CD4-positive, alpha-beta memory T cell (primary cell): ENCODE measurements around the gene FAM174C. TPM values are rescaled to one million over a fixed set of nuclear protein-coding genes. Genes with fewer than 3 reads are reported as not detected.

Source experiments
- CTCF ChIA-PET: fragments of 350-600 bp; sonication (Branson Sonifier 250); formaldehyde crosslinking; loops from one replicate; lab custom pipeline; 2021; ENCODE audit warnings: inconsistent platforms; ENCODE audit not compliant: partially characterized antibody; lab: Charles Lee
- POLR2A ChIA-PET: fragments of 350-600 bp; sonication (Branson Sonifier 250); formaldehyde crosslinking; loops from one replicate; lab custom pipeline; 2021; ENCODE audit not compliant: partially characterized antibody; lab: Charles Lee
- DNase-seq, 5 donors: peaks; one replicate each; pipeline versions ENCODE4 v3.0.0 to v3.0.0-alpha.2; 2020 to 2022; ENCODE audit warnings: mixed read lengths in 1 of 5
- H3K27ac ChIP-seq: one replicate; pipeline ENCODE4 v1.7.0; 2013; ENCODE audit warnings: low read depth, low read length
- H3K27me3 ChIP-seq: 2 replicates; pipeline ENCODE4 v1.7.0; 2013; ENCODE audit warnings: mild to moderate bottlenecking, low read length, moderate library complexity; ENCODE audit not compliant: insufficient read depth
- H3K36me3 ChIP-seq: 2 replicates; pipeline ENCODE4 v1.7.0; 2013; ENCODE audit warnings: mild to moderate bottlenecking, low read length, moderate library complexity; ENCODE audit not compliant: insufficient read depth
- H3K4me1 ChIP-seq: 2 replicates; pipeline ENCODE4 v1.7.0; 2013; ENCODE audit warnings: mild to moderate bottlenecking, low read length, moderate library complexity; ENCODE audit not compliant: insufficient read depth
- H3K4me3 ChIP-seq, 2 donors: one replicate each; pipeline ENCODE4 v1.7.0; 2013; ENCODE audit warnings: low read length in 2 of 2, mild to moderate bottlenecking in 1 of 2
- H3K9me3 ChIP-seq, 2 donors: one replicate each; pipeline ENCODE4 v1.7.0; 2013; ENCODE audit warnings: low read length in 2 of 2, control low read depth in 1 of 2; ENCODE audit not compliant: control insufficient read depth in 1 of 2
- H3K27ac Mint-ChIP-seq, 7 donors: one replicate each; pipeline ENCODE4 v1.8.0; 2020 to 2021; ENCODE audit warnings: mixed read lengths in 7 of 7, mild to moderate bottlenecking in 6 of 7, inconsistent platforms in 3 of 7, moderate library complexity in 3 of 7
- H3K27me3 Mint-ChIP-seq, 2 donors: one replicate each; pipeline ENCODE4 v1.8.0; 2020 to 2021; ENCODE audit warnings: mixed read lengths in 2 of 2
- H3K36me3 Mint-ChIP-seq, 2 donors: one replicate each; pipeline ENCODE4 v1.8.0; 2020 to 2021; ENCODE audit warnings: mixed read lengths in 2 of 2, inconsistent platforms in 1 of 2, mild to moderate bottlenecking in 1 of 2
- H3K4me1 Mint-ChIP-seq, 4 donors: one replicate each; pipeline ENCODE4 v1.8.0; 2020 to 2021; ENCODE audit warnings: mixed read lengths in 4 of 4, mild to moderate bottlenecking in 1 of 4
- H3K4me3 Mint-ChIP-seq, 8 donors: one replicate each; pipeline ENCODE4 v1.8.0; 2020 to 2021; ENCODE audit warnings: mixed read lengths in 8 of 8, mild to moderate bottlenecking in 7 of 8, moderate library complexity in 6 of 8, inconsistent platforms in 3 of 8
- H3K9me3 Mint-ChIP-seq, 8 donors: one replicate each; pipeline ENCODE4 v1.8.0; 2020 to 2021; ENCODE audit warnings: mixed read lengths in 8 of 8, mild to moderate bottlenecking in 5 of 8, inconsistent platforms in 3 of 8, moderate library complexity in 1 of 8
- intact Hi-C: fragments of 100-400 bp; cut with micrococcal nuclease; formaldehyde crosslinking; loops from one replicate; pipeline ENCODE4 v1.15.1; 2023
- polyA plus RNA-seq, 2 donors: library from polyadenylated mRNA; unstranded; fragments of 300-500 nt; fragmentation: Illumina TruSeq; gene quantifications; one replicate each; pipeline ENCODE4 v1.2.3, GENCODE V29; 2021
- total RNA-seq, 2 experiments: library from RNA; stranded (reverse); gene quantifications; one replicate each; pipeline ENCODE4 v1.2.3, GENCODE V29; 2021

Gene FAM174C
- total and polyA plus RNA-seq, 4 experiments from 2014 or later: 50.5 to 114 (median 55.7) TPM

- no peaks in the 10 kb centered on the region for H3K36me3 ChIP-seq
- peaks cover 0 to 3% (median 0%) of the 10 kb centered on the region in 8 donors for H3K9me3 Mint-ChIP-seq
- peaks cover 6 to 19% (median 11%) of the 10 kb centered on the region in 4 donors for H3K4me1 Mint-ChIP-seq
- no peak for DNase-seq
- ChIA-PET CTCF (no interaction called here), POLR2A (no interaction called here)
- no peak overlapping the region for H3K27ac Mint-ChIP-seq
- H3K36me3 Mint-ChIP-seq: no peaks in the 10 kb centered on the region
- peaks cover 12% of the 10 kb centered on the region for H3K4me1 ChIP-seq
- H3K27me3 ChIP-seq: no peaks in the 10 kb centered on the region
- H3K4me3 ChIP-seq: no peak overlapping the region
- peaks cover 6 to 7% of the 10 kb centered on the region in 2 donors for H3K27me3 Mint-ChIP-seq
- intact Hi-C loops: no loop called here
- no peak overlapping the region for H3K4me3 Mint-ChIP-seq
- H3K9me3 ChIP-seq: no peaks in the 10 kb centered on the region
- H3K27ac ChIP-seq: no peak overlapping the region
These were observed 40.4 kb upstream of the FAM174C start for GRCh38 chr19:1234955-1235380.

GRCh38 chr19:1235625-1236538 is 39.4 kb upstream of the FAM174C start:
- Histone ChIP-seq H3K4me1 (peaks cover 17% of the 10 kb centered on the region), H3K36me3 (no peaks in the 10 kb centered on the region), H3K9me3 (no peaks in the 10 kb centered on the region), H3K27ac (no peak overlapping the region), H3K4me3 (no peak overlapping the region), H3K27me3 (no peaks in the 10 kb centered on the region)
- H3K36me3 Mint-ChIP-seq: no peaks in the 10 kb centered on the region
- ChIA-PET POLR2A (interaction anchor here (1.2 kb wide), 1 partner anchor 33 kb away, joined by 5 read pairs; the partner anchor contains the start of gene CIRBP), CTCF (interaction anchor here (0.6 kb wide), 1 partner anchor 41 kb away, joined by 3 read pairs; no protein-coding TSS in a partner anchor)
- intact Hi-C loops: no loop called here
- DNase-seq: no peak
- H3K27ac Mint-ChIP-seq: no peak overlapping the region
- peaks cover 6 to 7% of the 10 kb centered on the region in 2 donors for H3K27me3 Mint-ChIP-seq
- no peak overlapping the region for H3K4me3 Mint-ChIP-seq
- peaks cover 0 to 3% (median 0%) of the 10 kb centered on the region in 8 donors for H3K9me3 Mint-ChIP-seq
- peaks cover 6 to 21% (median 14%) of the 10 kb centered on the region in 4 donors for H3K4me1 Mint-ChIP-seq

DNA sequence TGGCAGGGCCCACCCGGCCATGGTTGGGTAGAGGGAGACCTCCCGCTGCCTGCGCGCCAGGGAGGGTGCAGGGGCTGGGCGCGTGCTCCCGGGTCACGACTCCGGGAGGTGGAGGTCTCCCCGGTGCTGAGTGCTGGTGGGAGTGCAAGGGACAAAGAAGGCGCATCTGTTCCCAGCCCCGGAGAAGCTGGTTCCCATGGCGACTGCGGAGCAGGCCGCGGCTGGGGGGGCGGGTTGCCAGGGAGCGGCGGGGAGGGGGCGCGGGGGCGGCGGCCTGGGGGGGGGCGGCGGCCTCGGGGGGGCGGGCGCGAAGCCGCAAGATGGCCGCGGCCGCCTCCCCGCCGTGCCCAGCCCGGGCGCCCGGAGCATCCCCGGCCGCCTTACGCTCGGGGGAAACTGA is 38.8 kb upstream of the FAM174C start:
- peaks cover 9 to 28% (median 19%) of the 10 kb centered on the region in 4 donors for H3K4me1 Mint-ChIP-seq
- CTCF ChIA-PET: no interaction called here
- Histone ChIP-seq H3K4me3 (no peak overlapping the region), H3K4me1 (peaks cover 23% of the 10 kb centered on the region), H3K9me3 (no peaks in the 10 kb centered on the region), H3K36me3 (no peaks in the 10 kb centered on the region), H3K27ac (no peak overlapping the region), H3K27me3 (no peaks in the 10 kb centered on the region)
- POLR2A ChIA-PET: interaction anchor here (1.2 kb wide), 1 partner anchor 33 kb away, joined by 5 read pairs; the partner anchor contains the start of gene CIRBP
- no peak overlapping the region for H3K4me3 Mint-ChIP-seq
- H3K27me3 Mint-ChIP-seq: peaks cover 6 to 10% of the 10 kb centered on the region in 2 donors
- intact Hi-C loops: no loop called here
- peaks cover 0 to 3% (median 0%) of the 10 kb centered on the region in 8 donors for H3K9me3 Mint-ChIP-seq
- DNase-seq: no peak
- no peak overlapping the region for H3K27ac Mint-ChIP-seq
- H3K36me3 Mint-ChIP-seq: peaks cover 0 to 2% of the 10 kb centered on the region in 2 donors

- Mint-ChIP-seq H3K9me3 (peaks cover 0 to 3% (median 0%) of the 10 kb centered on the region in 8 donors), H3K27me3 (peaks cover 6 to 10% of the 10 kb centered on the region in 2 donors), H3K27ac (no peak overlapping the region), H3K4me3 (peak overlapping the region in 3 of 8 donors; percentile 41 to 45 (median 42)), H3K36me3 (peaks cover 0 to 2% of the 10 kb centered on the region in 2 donors), H3K4me1 (peaks cover 10 to 33% (median 21%) of the 10 kb centered on the region in 4 donors)
- no peak for DNase-seq
- Histone ChIP-seq H3K9me3 (no peaks in the 10 kb centered on the region), H3K27ac (no peak overlapping the region), H3K27me3 (no peaks in the 10 kb centered on the region), H3K36me3 (no peaks in the 10 kb centered on the region), H3K4me1 (peaks cover 26% of the 10 kb centered on the region), H3K4me3 (no peak overlapping the region)
- intact Hi-C loops: no loop called here
- CTCF ChIA-PET: no interaction called here
- POLR2A ChIA-PET: interaction anchor here (1.2 kb wide), 1 partner anchor 32 kb away, joined by 5 read pairs; the partner anchor contains the start of gene CIRBP
These were observed 38.2 kb upstream of the FAM174C start for GRCh38 chr19:1237027-1237659.

- H3K36me3 Mint-ChIP-seq: peaks cover 0 to 2% of the 10 kb centered on the region in 2 donors
- Histone ChIP-seq H3K4me1 (peaks cover 31% of the 10 kb centered on the region), H3K4me3 (no peak within 1 kb of the TSS), H3K9me3 (no peaks in the 10 kb centered on the region), H3K36me3 (no peaks in the 10 kb centered on the region), H3K27ac (no peak within 1 kb of the TSS), H3K27me3 (no peaks in the 10 kb centered on the region)
- H3K9me3 Mint-ChIP-seq: peaks cover 0 to 3% (median 0%) of the 10 kb centered on the region in 8 donors
- no peak for DNase-seq
- intact Hi-C loops: no loop called here
- H3K27ac Mint-ChIP-seq: peak within 1 kb of the TSS; percentile 75 to 95 (median 88)
- H3K4me3 Mint-ChIP-seq: peak within 1 kb of the TSS; percentile 55 to 88 (median 80)
- CTCF ChIA-PET: interaction anchor here (1.7 kb wide), 1 partner anchor 254 kb away, joined by 6 read pairs; the partner anchor contains the start of gene WDR18
- POLR2A ChIA-PET: interaction anchor here (0.8 to 10.1 kb wide), 8 partner anchors 26 to 217 kb away, joined by 3 to 650 read pairs (median 3); partner anchors contain the start of genes ARHGAP45, CIRBP, FAM174C and RNU6-2
- H3K4me1 Mint-ChIP-seq: peaks cover 10 to 40% (median 25%) of the 10 kb centered on the region in 4 donors
- H3K27me3 Mint-ChIP-seq: peaks cover 6 to 10% of the 10 kb centered on the region in 2 donors
These were observed 37.5 kb upstream of the FAM174C start, which contains the start of gene CBARP for GRCh38 chr19:1237754-1238368. CBARP (minus strand) TSS chr19:1238005; CDS start chr19:1236100, 1,905 bp downstream.

DNA sequence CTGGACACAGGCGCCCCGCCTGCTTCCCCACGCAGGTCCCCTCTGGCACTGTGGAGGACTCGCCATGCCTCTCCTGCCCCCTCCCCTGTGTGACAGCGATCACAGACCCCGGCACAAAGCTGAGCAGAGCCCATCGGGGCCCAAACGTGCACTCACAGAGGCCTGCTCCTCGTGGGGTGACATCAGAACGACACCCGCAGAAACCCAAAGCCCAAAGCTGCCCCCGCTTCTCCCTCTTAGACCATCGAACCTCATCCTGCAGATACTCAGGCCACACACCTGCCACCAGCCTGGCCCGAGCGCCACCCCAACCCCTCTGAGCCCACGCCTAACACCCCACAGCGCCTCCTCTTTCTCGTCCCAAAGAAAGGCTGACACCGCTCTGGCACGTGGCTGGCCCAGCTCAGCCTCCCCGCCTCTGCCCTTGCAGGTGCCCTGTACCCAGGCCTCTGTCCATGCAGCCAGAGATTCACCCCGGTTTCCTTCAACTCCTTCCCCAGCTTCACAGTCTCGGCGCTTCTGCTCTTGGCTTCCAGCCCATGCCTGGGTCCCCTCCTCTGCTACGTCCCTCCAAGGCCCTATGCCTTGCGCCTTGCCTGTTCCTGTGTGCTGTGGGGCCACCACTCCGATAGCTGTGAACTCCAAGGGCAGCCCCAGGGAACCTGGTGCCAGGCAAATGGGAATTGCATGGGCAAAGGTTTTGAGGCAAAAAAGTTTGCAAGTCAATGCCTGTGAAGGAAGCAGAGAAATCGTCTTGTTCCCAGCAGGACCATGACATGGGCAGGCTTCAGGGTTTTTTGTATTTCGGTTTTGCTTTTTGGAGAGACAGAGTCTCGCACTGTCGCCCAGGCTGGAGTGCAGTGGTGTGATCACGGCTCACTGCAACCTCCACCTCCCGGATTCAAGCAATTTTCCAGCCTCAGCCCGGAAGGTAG is 36.7 kb upstream of the FAM174C start:
- no peaks in the 10 kb centered on the region for H3K9me3 ChIP-seq
- no peak overlapping the region for H3K27ac ChIP-seq
- ChIA-PET POLR2A (interaction anchor here (0.7 to 10.1 kb wide), 10 partner anchors 25 to 218 kb away, joined by 3 to 650 read pairs (median 3); partner anchors contain the start of genes ARHGAP45, CIRBP, FAM174C and POLR2E), CTCF (interaction anchor here (0.9 to 1.7 kb wide), 2 partner anchors 44 to 255 kb away, joined by 3 to 6 read pairs; partner anchors contain the start of gene WDR18)
- H3K4me1 ChIP-seq: peaks cover 39% of the 10 kb centered on the region
- intact Hi-C loops: no loop called here
- no peak for DNase-seq
- H3K36me3 ChIP-seq: no peaks in the 10 kb centered on the region
- Mint-ChIP-seq H3K27me3 (peaks cover 6 to 10% of the 10 kb centered on the region in 2 donors), H3K36me3 (peaks cover 0 to 2% of the 10 kb centered on the region in 2 donors), H3K9me3 (peaks cover 0 to 3% (median 0%) of the 10 kb centered on the region in 8 donors), H3K27ac (peak overlapping the region; percentile 75 to 95 (median 88)), H3K4me1 (peaks cover 10 to 46% (median 29%) of the 10 kb centered on the region in 4 donors), H3K4me3 (peak overlapping the region; percentile 55 to 88 (median 80))
- no peak overlapping the region for H3K4me3 ChIP-seq
- H3K27me3 ChIP-seq: no peaks in the 10 kb centered on the region
